Right lobe of liver (tissue), 6 donors: ENCODE results near the gene ADAM12. TPM values are rescaled to one million over a fixed set of nuclear protein-coding genes. Genes with fewer than 3 reads are reported as not detected.
A peak's percentile ranks its signal among the peaks of the same experiment; 100 is the strongest.

Experiments
- ATAC-seq, 4 donors: fragments of 200-7000 bp; cut with Tn5 transposase; one replicate each; pipeline ENCODE4 v1.9.1; 2020; ENCODE audit warnings: mild to moderate bottlenecking in 4 of 4, moderate library complexity in 4 of 4
- DNase-seq, 3 donors: peaks; one replicate each; pipeline ENCODE4 v3.0.0-alpha.2; 2020
- H3K27ac ChIP-seq, 3 donors: fragments of 200-600 bp; one replicate each; pipeline ENCODE4 v1.8.0; 2022
- H3K27me3 ChIP-seq, 2 donors: fragments of 200-600 bp; one replicate each; pipeline ENCODE4 v1.8.0; 2022
- H3K36me3 ChIP-seq, 4 donors: fragments of 200-600 bp; sonication (generic) in 1 of 4; one replicate each; pipeline versions ENCODE4 v1.5.1 to v1.8.0; 2017 to 2022; ENCODE audit warnings: control low read depth in 1 of 4
- H3K4me1 ChIP-seq, 4 donors: fragments of 200-600 bp; sonication (generic) in 1 of 4; one replicate each; pipeline versions ENCODE4 v1.5.1 to v1.8.0; 2017 to 2022; ENCODE audit warnings: control low read depth in 1 of 4
- H3K4me3 ChIP-seq, 3 donors: fragments of 200-600 bp; one replicate each; pipeline ENCODE4 v1.8.0; 2022
- H3K9me3 ChIP-seq, 4 donors: fragments of 200-600 bp; sonication (generic) in 1 of 4; one replicate each; pipeline versions ENCODE4 v1.5.1 to v1.8.0; 2017 to 2022; ENCODE audit warnings: control low read depth in 1 of 4
- CTCF ChIP-seq, 4 donors: fragments of 200-600 bp in 3 of 4; fragments of 450-650 bp in 1 of 4; IDR thresholded peaks; one replicate each; pipeline versions ENCODE4 v1.5.1 to v1.8.0; 2016 to 2022; ENCODE audit warnings: antibody characterized with exemption in 4 of 4, mild to moderate bottlenecking in 2 of 4
- POLR2A ChIP-seq: fragments of 450-650 bp; IDR thresholded peaks from one replicate; pipeline ENCODE4 v1.6.1; 2017; ENCODE audit warnings: antibody characterized with exemption, mild to moderate bottlenecking
- WGBS: methylation state at CpG from one replicate; pipeline ENCODE4 v1.1.6; 2018; ENCODE audit warnings: low coverage, low lambda C conversion rate; ENCODE audit not compliant: insufficient coverage; ENCODE audit errors: missing lambda C conversion rate; 5-methylcytosine and 5-hydroxymethylcytosine counted together
- intact Hi-C, 2 donors: fragments of 100-400 bp; cut with DNase I; formaldehyde crosslinking; loops; one replicate each; pipeline versions ENCODE4 v1.11.2 to v1.14.1; 2022
- total RNA-seq, 6 experiments: library from RNA; depleted of rRNA in 2 of 6; stranded (reverse); fragments of >200 nt in 2 of 6; fragmentation: NEBNext Ultra II Directional in 3 of 6; extraction: Animal tissue kit (Norgen Biotek cat#: 25700) in 3 of 6; gene quantifications; one replicate each; pipeline versions ENCODE4 v1.1.0 to v1.2.4, GENCODE V29; 2016 to 2023
- donor health status: DM: no; HTN: yes; CAD: no.
- donor health status: DM: no; HTN: no; CAD: no.
- donor health status: DM: no; HTN: no; CAD: no.
- donor health status: DM: no; HTN: yes; CAD: no.
- donor health status: DM: no; HTN: yes; CAD: no.

Gene ADAM12
- total RNA-seq, 6 experiments from 2014 or later: 0.06 to 1.3 (median 0.48) TPM; not detected in 2

- TF ChIP-seq CTCF (IDR thresholded peaks at IDR 0.05) (no peak), POLR2A (no peak)
- intact Hi-C loops: no loop called here
- Histone ChIP-seq H3K27me3 (no peaks in the 10 kb centered on the region), H3K4me1 (no peaks in the 10 kb centered on the region), H3K4me3 (no peak overlapping the region), H3K9me3 (no peaks in the 10 kb centered on the region), H3K27ac (no peak overlapping the region), H3K36me3 (no peaks in the 10 kb centered on the region)
- DNase-seq: no peak
- ATAC-seq: no peak
These were observed 31.1 kb downstream of the ADAM12 start for GRCh38 chr10:126357169-126357568.

GRCh38 chr10:126353666-126354065, 34.6 kb downstream of the ADAM12 start:
- Histone ChIP-seq H3K9me3 (no peaks in the 10 kb centered on the region), H3K4me3 (no peak overlapping the region), H3K27ac (no peak overlapping the region), H3K4me1 (no peaks in the 10 kb centered on the region), H3K36me3 (no peaks in the 10 kb centered on the region), H3K27me3 (no peaks in the 10 kb centered on the region)
- intact Hi-C loops: no loop called here
- ATAC-seq: no peak
- TF ChIP-seq CTCF (IDR thresholded peaks at IDR 0.05) (no peak), POLR2A (no peak)
- WGBS: 50% methylated on average over 1 of the region's 1 CpG
- DNase-seq: no peak

GRCh38 chr10:126352453-126352852, 35.8 kb downstream of the ADAM12 start:
- DNase-seq: no peak
- Histone ChIP-seq H3K27me3 (no peaks in the 10 kb centered on the region), H3K27ac (no peak overlapping the region), H3K4me1 (no peaks in the 10 kb centered on the region), H3K9me3 (no peaks in the 10 kb centered on the region), H3K4me3 (no peak overlapping the region), H3K36me3 (no peaks in the 10 kb centered on the region)
- ATAC-seq: no peak
- intact Hi-C loops: no loop called here
- WGBS: 61% methylated on average over 4 of the region's 4 CpGs
- TF ChIP-seq POLR2A (no peak), CTCF (IDR thresholded peaks at IDR 0.05) (no peak)

- Histone ChIP-seq H3K27me3 (no peaks in the 10 kb centered on the region), H3K4me3 (no peak overlapping the region), H3K36me3 (no peaks in the 10 kb centered on the region), H3K27ac (no peak overlapping the region), H3K9me3 (no peaks in the 10 kb centered on the region), H3K4me1 (no peaks in the 10 kb centered on the region)
- DNase-seq: no peak
- TF ChIP-seq POLR2A (no peak), CTCF (IDR thresholded peaks at IDR 0.05) (no peak)
- ATAC-seq: peak in 1 of 4 donors; percentile 18
- 74% methylated on average over 5 of the region's 6 CpGs for WGBS
- intact Hi-C loops: no loop called here
These were observed 37.3 kb downstream of the ADAM12 start for GRCh38 chr10:126351021-126351420.
